HL-60 (cell line): Measurements from ENCODE around the gene THUMPD2.

Source experiments
- CTCF ChIP-seq: IDR thresholded peaks from one replicate; pipeline ENCODE4 v1.5.1; 2011; ENCODE audit warnings: low read length, control low read depth, inconsistent platforms; ENCODE audit not compliant: insufficient read depth
- GABPA ChIP-seq: IDR thresholded peaks from 2 replicates; pipeline ENCODE4 v1.6.1; 2012; ENCODE audit warnings: low read depth
- POLR2AphosphoS5 ChIP-seq: IDR thresholded peaks from 2 replicates; pipeline ENCODE4 v1.6.1; 2012; ENCODE audit warnings: low read depth
- REST ChIP-seq: IDR thresholded peaks from 2 replicates; pipeline ENCODE4 v1.6.1; 2012; ENCODE audit warnings: low read depth; ENCODE audit not compliant: insufficient replicate concordance
- SPI1 ChIP-seq: IDR thresholded peaks from 2 replicates; pipeline ENCODE4 v1.6.1; 2012; ENCODE audit warnings: low read depth, mild to moderate bottlenecking, borderline replicate concordance

- TF ChIP-seq POLR2AphosphoS5 = no peak
- no peak for TF ChIP-seq CTCF
- no peak for TF ChIP-seq GABPA
- no peak for TF ChIP-seq REST
- TF ChIP-seq SPI1 = no peak
Measured at GRCh38 chr2:39704540-39704939, 74.5 kb downstream of the THUMPD2 start.
